ENCODE measurements around the gene OS9.

Gene OS9

DNA sequence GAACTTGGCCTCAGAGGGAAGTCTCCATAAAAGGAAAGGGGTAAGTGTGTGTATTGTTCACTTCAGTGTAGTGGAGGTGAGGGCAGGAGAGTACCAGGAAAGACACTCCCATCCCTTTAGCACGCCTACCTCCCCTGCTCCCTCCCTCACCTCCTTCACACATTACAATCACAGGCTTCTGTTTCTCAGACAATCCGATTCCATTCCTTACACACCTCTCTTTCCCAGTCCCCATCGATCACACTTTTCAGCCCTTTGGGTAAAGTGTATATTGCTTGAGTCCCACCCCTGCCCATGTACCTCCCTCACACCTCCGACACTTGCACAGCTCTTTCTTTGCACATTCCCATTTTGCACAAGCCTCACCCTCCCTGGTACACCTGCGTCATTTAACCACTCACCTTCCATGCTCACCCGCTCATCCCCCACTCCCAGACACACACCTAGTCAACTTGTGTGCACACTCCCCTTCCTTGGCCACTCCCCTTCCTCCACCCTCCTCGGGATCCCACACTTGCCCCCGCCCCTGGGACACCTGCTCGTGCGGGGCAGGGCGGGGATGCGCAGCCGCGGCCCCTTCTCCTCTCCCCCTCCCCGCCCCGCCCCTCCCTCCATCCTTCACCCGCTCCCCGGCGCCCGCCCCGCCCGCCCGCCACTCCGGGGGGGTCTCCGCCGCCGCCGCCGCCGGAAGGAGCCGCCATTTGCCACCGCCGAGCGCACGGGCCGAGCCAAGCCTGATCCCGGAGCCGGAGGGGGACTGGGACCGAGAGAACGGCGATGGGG lies 60.7 kb downstream of the OS9 start, which contains the start of gene MARCHF9:
MARCHF9 (plus strand) TSS at position 693 of the 783 bp plus-strand sequence. CDS start 426 bp downstream, outside the sequence.
- no peak for DNase-seq

DNA sequence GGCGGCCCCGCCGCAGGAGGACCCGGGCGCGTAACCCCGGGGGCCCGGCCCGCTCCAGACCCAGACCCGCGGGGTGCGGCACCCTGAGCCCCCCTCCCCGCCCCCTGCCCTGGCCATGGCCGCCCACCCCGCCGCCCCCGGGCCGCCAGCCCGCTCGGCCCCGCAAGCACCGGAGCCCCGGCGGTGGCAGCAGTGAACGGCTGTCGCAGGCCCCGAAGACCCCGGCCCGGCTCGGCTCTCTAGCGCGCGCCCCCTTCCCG lies 61.2 kb downstream of the OS9 start:
- DNase-seq: no peak

DNA sequence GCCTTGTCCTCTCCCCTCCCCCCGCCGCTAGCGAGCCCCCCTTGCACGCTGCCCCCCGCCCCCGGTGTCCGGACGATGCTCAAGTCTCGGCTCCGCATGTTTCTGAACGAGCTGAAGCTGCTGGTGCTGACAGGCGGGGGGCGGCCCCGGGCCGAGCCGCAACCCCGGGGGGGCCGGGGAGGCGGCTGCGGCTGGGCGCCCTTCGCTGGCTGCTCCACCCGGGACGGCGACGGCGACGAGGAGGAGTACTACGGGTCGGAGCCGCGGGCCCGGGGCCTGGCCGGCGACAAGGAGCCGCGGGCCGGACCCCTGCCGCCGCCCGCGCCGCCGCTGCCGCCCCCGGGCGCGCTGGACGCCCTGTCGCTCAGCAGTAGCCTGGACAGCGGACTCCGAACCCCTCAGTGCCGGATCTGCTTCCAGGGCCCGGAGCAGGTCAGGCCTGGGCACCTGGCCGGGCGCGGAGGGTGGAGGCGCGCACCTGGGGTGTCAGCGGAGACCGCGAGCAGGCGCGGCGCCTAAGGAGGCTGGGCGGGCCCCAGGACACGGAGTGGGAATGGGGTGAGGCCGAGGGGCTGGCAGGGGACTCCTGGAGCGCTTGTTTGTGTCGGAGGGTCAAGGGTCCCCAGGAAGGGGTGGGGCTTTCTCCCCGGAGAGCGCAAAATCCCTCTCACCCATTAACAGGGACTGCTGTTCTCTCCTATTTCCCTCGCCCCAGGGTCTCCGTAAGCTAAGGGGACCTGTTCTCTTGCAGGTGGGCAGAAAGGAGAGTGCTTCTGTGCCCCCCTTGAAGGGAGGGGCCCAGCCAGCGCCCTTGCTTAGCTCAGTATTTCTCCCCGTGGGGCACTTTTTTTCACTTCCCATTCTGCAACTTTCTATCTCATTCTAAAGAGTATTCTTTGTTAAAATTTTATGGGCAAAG lies 61.8 kb downstream of the OS9 start:
- no peak for DNase-seq

DNA sequence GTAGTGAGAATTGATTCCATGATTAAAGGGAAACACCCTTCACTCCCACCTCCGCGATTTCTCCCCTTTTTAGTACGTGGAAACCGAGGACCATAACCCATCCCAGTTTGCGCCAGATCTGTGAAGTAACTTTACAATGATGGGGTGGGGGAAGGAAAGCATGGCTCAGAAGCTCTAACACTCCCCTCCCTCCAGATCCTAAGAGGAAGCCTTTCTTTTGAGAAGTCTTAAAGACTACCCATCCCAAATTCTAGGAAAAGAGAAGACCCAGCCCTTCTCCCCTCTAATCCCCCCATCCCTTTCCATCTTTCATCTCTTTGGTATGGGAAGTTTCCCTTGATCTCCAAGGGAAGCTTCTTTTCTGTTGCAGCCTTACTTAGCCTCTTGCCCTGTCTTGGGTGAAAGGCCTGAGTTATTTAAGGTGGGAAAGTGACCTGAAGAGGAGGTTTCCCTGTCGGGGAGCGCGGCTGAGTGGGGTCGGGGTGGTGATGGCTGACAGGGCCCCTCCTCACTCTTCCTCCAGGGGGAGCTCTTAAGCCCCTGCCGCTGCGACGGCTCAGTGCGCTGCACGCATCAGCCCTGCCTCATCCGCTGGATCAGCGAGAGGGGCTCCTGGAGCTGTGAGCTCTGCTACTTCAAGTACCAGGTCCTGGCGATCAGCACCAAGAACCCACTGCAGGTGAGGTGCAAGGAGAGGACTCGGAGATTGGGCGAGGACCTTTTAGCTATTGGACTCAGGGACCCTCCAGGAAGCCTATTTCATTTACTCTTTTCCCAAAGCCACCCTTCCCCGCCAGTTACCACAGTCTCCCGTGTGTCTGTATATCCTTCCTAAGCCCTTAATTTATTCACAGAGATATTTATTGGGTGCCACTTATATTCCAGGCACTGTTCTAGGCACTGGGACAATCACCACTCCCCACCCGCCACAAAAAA lies 62.7 kb downstream of the OS9 start:
- DNase-seq: no peak

DNA sequence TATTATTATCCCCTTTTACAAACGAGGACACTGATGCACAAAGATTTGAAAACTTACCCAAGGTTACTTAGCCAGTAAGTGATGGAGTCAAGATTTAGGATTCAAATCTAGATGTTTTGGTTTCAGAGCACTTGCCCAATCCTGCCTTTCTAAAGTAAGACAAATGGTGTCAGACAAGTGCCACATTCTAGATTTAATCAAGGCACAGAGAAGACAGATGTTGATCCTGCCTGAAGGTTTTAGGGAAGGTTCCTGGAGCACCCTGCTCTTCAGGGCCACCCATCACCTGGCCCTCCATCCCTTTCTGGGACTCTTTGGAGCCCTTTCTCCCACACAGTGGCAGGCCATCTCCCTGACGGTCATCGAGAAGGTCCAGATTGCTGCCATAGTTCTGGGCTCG lies 63.8 kb downstream of the OS9 start:
- DNase-seq: no peak

DNA sequence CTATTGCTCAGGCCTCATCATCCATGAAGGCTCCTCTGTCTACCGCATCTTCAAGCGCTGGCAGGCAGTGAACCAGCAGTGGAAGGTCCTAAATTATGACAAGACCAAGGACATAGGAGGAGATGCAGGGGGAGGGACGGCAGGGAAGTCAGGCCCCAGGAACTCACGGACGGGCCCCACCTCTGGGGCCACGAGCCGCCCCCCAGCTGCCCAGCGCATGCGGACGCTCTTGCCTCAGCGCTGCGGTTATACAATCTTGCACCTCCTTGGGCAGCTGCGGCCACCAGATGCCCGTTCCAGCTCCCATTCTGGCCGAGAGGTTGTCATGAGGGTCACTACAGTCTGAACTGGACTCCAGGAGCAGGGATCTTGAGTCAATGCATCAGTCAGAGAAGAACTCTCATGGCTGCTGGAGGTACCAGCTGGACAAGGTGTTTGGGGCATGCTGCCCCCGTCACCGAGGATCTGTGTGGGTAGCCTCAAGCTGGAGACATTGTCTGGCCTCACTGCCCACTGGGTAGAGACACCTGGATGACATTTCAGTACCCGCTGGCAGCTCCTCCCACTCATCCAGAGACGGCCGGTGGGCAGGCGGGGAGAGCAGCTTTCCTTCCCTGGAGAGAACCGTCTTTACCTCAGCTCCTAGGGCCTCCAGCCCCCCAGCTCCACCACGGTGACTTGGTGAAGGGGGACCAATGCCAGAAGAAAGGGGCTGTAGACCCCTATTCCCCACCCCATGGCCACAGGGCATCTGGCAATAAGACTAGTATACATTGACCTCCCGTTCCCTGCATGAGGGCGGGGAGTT lies 64.8 kb downstream of the OS9 start:
- no peak for DNase-seq

DNA sequence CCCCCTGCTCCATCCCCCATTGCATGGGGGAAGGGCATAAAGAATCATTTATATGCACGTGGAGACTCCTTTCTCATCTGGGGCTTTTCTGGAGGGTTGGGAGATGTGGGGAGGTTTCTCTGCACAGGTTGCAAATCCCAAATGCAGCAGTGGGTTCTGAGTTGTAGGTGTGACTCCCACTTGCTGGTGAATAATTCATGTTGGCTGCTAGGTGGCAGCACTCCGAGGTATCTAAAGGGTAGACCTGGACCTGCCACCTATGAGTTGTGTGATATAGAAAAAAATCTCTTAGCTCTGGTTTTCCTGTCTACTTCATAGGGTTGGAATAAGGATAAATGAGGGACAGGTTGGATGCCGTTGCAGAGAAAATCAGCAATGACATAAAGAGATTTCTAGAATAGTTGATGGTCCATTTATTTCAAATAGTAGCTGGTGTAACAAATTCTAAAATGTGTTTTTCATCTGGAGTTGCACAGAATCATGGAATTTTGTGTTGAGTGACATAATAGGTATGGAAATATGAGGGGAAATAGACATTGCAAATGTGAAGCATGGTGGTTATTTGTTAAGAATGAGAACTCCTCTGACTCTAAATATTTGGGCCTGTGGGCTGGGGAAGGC lies 65.5 kb downstream of the OS9 start:
- no peak for DNase-seq

DNA sequence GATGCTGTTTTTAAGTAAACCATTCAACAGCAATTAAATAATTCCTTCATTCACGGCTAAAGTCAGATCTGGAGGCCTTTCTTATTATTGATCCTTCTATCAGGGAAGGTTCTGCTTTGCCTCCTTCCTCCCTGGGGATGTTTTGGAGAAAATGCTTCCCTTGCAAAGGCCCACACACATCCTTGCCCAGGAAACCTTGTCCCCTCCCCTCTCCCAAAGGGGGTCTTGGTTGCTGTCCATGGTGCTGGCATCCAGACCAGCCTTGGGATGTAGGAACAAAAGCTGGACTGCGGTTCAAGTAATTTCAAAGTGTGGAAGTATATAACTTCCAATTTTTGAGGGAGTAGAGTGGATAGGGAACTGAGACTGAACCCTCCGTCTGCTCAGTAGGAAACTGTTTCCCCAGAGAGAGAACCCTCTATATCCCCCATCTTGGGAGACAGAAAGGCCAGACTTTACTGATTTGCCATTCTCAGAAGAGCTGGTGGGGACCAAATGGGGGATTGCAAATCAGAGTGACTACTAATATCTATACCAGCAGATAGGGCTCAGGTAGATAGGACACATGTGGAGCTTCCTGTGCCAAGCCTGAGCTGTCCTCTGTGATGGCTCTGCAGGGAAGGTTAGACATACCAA lies 66.5 kb downstream of the OS9 start:
- DNase-seq: no peak

DNA sequence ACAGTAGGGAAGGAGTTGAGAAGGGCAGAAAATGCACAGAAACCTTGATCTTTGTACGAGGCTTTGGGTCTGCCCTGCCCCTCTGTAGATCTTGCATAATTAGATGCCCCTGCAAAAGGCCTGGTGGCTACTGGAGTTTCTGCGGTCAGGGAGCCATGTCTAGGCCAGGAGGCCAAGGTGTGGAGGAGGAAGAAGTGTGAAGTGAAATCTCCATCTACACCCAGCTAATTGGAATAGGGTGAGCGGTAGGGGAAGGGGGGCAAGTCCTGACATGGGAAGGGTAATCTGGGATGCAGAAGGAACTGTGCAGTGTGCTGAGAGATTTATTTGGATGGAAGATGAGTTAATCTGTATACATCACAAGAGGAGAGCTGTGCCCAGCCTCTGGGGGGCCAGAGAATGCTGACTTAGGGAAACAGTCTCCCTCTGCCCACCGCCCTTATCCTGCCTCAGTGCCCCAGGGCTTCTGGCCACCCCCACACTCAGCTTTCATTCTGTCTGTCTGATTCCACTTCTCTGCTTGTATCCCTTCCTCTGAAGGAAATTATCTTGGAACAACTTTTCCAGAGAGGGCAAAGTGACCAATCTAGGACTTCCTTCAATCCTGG lies 67.6 kb downstream of the OS9 start:
- no peak for DNase-seq

DNA sequence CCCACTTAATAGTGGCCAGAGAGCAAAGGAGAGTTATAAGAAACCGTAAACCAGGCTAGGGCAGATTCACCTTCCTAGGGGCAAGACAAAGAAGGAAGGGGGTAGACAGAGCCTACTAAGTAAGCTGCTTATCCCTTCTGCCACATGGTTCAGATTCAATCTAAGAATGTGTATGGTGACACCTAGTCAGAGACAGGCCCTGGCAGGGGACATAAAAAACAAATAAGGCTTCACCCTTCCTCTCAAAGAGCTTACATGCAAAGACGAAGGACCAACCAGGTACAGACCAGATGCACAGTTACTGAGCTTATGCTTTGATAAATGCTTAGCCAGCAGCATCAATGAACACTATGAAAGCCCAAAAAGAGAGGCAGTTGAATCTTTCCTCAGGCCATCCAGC lies 68.5 kb downstream of the OS9 start:
- DNase-seq: no peak

DNA sequence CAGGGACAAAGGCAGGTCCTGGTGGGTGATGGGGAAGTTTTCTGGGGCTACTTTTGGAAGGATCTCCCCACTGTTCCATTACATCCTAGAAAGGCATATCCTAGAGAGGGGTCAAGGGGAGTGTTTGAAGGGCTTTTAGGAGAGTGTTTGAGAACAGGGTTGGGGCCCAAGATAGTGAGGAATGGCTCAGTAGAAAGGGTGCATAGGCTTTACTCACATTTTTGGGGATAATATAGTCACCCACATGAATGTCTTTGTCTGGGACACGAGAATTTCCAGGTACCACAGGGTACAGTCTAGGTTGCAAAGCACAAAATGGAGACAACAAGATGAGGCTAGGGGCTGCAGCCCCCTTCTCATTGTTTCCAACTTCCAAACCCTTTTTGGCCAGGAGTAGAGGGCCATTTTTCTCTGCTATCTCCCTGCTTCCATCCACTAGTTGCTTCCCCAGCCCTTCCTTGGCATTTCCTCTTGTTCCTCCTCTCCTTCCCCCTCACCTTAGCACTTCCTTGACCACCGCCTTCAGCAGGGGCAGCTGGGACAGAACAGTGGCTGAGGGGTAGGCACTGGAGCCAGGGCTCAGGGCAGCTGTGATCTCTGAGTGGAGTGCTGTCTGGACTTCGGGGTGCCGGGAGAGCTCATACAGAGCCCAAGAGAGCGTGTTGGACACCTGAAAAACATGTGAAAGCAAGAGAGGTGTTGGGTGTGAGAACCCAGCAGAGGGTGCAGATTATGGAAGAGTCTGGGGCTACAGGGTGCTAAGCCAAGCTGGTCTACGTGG lies 70.1 kb downstream of the OS9 start:
- DNase-seq: no peak

DNA sequence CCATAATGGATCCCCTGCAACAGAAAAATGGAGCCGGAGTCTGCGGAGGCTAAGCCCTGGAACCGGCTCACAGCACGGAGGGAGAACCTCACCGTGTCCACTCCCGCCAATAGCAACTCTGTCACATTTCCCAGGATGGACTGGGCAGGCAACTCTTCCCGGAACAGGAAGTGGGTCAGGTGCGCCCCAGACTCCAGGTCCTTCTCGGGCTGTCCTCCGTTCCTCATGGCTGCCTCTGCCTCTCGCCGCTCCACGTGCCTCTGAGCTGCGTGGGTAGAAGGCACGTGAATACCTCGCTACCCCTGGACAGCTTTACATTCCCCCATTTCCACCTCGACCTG lies 70.7 kb downstream of the OS9 start:
- DNase-seq: no peak

DNA sequence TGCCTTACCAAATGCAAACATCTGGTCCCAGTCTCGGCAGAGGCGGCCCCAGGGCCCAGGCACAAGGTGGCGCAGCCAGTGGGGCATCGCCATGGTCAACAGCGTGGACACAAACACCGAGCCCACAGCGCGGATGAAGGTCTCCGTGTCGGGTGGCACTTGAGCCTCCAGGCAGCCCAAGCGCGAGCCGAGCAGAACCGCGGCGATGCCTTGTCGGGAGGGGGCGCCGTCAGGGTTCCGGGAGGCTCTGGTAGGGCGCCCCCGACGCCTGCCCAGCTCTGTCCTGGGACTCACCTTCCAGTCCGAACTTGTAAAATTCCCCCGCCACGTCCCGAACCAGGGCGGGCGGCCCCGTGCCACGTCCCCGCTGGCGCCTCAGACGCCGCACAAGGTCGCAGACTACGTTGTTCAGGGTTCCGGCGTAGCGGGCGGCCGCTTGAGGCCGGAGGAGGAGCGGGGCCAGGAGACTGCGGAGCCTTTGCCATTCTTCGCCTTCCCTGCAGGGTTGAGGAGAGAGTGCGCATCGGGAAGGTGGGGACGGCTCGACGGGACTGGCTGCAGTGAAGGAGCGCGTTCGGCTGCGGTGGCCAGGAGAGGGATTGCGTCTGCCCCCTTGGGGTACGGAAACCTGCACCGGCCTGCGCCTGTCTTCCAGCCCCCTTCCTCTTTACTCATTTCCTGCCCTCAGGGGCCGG lies 71.2 kb downstream of the OS9 start:
- no peak for DNase-seq

DNA sequence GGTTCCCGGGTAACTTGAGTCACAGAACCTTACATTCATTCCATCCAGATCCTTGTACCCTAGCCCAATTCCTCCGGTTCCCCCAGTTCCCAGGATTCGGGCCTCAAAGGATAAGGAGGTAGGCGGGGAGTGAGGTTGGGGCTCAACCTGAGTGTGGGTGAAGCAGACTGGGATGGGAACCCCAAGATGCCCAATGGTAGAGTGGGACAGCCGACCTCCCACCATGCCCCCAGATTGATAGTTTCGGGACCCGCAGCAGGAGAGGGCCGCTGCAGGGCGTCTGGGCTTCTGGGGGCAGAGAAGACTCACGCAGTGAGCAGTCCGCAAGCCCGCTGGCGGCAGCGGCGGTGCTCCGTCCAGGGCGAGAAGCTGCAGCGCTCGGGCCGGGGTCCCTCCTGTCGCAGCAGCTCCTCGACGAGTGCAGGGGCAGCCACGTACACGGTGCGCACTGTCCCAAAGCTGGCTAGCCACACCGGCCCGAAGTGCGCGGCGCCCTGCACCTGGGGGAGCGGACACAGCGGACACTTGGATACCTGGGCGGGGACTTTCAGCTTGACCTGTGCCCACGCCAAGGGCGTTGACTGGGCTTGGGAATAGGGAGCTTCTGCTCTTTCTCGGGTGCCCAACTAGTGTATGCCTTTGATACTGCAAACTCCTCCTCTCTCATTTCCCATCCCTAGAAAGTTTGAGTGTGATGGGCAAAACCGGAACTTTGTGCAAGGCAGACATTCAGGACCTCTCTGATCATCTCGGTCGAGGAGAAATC lies 71.9 kb downstream of the OS9 start:
- DNase-seq: no peak

DNA sequence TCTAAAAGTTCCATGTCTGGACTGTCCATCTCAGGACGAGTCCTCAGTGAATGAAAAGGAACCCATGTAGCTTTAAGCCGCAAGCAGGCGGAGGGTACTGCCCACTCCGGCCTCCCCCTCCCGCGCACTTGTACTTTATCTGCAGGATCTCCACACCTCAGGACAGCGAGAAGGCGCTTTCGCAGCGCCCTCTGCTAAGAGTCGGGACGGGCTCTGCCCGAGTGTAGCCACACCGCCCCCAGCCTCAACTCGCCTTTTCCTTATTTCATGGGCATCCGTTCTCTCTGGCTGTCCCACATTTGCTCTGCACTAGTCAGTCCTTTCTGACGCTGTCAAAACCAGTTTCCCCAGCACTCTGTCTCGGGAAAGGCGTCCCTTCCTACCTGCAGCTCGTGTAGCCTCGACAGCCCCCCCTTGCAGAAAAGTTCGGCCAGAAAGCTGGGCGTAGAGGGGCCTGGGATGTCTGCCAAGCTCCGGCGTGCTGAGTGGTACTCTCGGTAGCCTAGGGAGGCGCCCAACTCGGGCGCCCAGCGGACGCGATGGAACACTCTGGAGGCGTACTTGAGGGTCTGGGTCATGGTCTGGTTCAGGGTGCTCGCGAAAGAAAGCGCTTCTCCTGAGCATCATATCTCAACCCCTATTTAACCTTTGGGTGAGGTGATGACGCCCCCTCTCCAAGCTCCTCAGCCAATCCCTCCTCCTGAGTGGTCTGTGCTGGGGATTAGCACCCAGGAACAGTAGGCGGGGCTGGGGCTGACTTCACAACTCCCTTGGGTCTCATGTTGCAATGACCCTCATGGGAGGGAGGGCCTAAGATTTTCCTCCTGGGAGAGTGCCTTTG lies 72.8 kb downstream of the OS9 start, which contains the start of gene CYP27B1:
CYP27B1 (minus strand) TSS at position 615 of the 841 bp plus-strand sequence; CDS start at position 578, 37 bp downstream.
- DNase-seq: no peak

DNA sequence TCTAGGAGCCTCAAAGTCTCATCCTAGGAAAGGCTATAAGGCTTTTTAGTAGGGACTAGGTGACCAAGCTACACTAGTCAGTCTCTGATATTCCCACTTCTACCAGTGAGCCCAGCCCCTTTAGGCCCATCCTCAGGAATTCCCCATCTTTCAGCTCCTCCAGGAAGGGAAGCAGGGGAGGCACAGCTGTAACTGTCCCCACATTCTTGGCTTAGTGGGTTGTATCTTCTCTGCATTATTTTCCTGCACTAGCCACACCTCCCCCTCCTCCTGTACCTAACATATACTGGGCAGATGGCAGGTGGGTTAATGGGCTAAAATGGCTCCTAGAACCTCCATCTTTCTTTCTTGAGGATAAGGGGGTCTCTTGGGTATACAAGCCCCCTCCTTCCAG lies 73.4 kb downstream of the OS9 start:
- DNase-seq: no peak

DNA sequence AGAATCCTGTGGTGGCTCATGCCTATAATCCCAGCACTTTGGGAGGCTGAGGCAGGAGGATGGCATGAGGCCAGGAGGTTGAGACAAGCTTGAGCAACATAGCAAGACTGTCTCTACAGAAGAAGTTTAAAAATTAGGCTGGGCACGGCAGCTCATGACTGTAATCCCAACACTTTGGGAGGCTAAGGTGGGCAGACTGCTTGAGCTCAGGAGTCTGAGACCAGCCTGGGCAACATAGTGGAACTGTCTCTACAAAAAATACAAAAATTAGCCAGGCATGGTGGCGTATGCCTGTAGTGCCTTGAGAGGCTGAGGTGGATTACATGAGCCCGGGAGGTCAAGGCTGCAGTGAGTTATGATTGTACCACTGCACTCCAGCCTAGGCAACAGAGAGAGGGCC lies 73.9 kb downstream of the OS9 start:
- DNase-seq: no peak

DNA sequence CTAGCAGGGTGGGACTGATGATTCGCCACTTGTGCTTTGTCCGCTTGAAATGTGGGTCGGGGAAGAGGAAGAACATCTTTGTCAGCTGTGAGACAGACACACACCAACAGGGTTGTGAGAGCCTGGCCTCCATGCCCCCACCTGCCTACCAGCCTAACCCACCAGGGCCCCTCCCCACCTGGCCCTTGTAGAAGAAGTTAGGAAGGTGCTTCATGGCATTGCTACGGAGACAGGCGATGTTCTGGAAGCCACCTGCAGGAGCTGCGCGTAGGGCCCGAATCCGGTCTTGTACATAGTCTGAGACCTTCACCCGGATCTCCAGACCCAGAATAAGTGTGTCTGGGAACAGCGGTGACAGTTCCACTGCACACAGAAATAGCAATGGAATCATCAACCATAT lies 75.7 kb downstream of the OS9 start:
- no peak for DNase-seq

Data from amniotic stem cell (primary cell).